ENCODE results near the gene GABRR1.
"Not testable (repeated sequence)": the region's sequence is repeated elsewhere in the genome, so short reads cannot be mapped to it uniquely, and the experiment has no call there.

Gene GABRR1

DNA sequence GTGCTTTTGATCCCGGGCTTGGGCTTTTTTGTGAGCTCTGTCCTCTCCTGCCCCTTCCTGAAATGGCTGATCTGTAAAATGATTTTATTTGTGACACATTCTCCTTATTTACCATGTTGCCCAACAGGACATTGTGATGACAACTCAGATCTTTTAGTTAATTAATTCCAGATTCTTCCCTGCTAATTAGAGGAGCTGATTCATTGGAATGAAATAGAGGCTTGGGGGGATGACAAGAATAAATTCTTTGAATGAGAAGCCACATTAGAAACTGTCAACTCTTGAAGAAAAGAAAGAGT is 26.1 kb upstream of the GABRR1 start:
- no peak overlapping the region for H3K4me3 ChIP-seq (ENCODE audit: low read depth, low read length)
- TF ChIP-seq CTCF (IDR thresholded peaks at IDR 0.05; ENCODE audit: borderline replicate concordance, insufficient read depth, low read depth, low read length), result no peak

- no peak for TF ChIP-seq CTCF (IDR thresholded peaks at IDR 0.05; ENCODE audit: borderline replicate concordance, insufficient read depth, low read depth, low read length)
- no peak overlapping the region for H3K4me3 ChIP-seq (ENCODE audit: low read depth, low read length)
These were observed 25.6 kb upstream of the GABRR1 start for GRCh38 chr6:89242574-89243330.

GRCh38 chr6:89239338-89239737 is 22.2 kb upstream of the GABRR1 start:
- no peak overlapping the region for H3K4me3 ChIP-seq (ENCODE audit: low read depth, low read length)
- peak; percentile 41; the same call in 1 of the 2 replicates for TF ChIP-seq CTCF (IDR thresholded peaks at IDR 0.05; ENCODE audit: borderline replicate concordance, insufficient read depth, low read depth, low read length)

GRCh38 chr6:89237158-89237557 is 20.0 kb upstream of the GABRR1 start:
- no peak overlapping the region for H3K4me3 ChIP-seq (ENCODE audit: low read depth, low read length)
- no peak for TF ChIP-seq CTCF (IDR thresholded peaks at IDR 0.05; ENCODE audit: borderline replicate concordance, insufficient read depth, low read depth, low read length)

- not testable (repeated sequence) for H3K4me3 ChIP-seq (ENCODE audit: low read depth, low read length)
These were observed 16.4 kb upstream of the GABRR1 start for GRCh38 chr6:89233605-89234004.

DNA sequence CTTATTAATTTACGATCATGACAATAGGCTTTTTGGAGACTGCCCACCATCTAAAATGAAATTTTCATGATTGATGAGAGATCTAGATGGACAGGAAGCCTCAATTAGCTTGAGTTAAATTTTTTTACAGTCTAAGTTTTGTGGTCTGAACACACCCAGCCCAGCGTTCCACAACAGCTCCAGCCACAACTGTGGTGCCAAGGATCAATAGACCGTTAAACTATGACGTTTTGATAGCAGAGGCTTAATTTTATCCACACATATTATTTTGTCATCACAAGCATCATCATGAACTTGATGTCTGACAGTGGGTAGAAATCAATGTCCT is 5.5 kb upstream of the GABRR1 start:
- TF ChIP-seq CTCF (IDR thresholded peaks at IDR 0.05; ENCODE audit: borderline replicate concordance, insufficient read depth, low read depth, low read length), result no peak
- H3K4me3 ChIP-seq (ENCODE audit: low read depth, low read length), result no peak overlapping the region

GRCh38 chr6:89221971-89222711 is 5.0 kb upstream of the GABRR1 start:
- no peak for TF ChIP-seq CTCF (IDR thresholded peaks at IDR 0.05; ENCODE audit: borderline replicate concordance, insufficient read depth, low read depth, low read length)
- H3K4me3 ChIP-seq (ENCODE audit: low read depth, low read length), result no peak overlapping the region

Data from GM12875 (cell line).